Activated CD4-positive, alpha-beta T cell treated with anti-CD3 and anti-CD28 coated beads, Interleukin-2, amount 10 ng/mL, durations not matched to agents 24 days and 14 days (primary cell): ENCODE measurements around the gene CAMKMT. TPM values are rescaled to one million over a fixed set of nuclear protein-coding genes. Genes with fewer than 3 reads are reported as not detected.

Source experiments
- DNase-seq: peaks from one replicate; pipeline ENCODE4 v3.0.0; 2022
- H3K27ac Mint-ChIP-seq: one replicate; pipeline ENCODE4 v1.8.0; 2022; ENCODE audit warnings: mild to moderate bottlenecking, mixed read lengths
- H3K27me3 Mint-ChIP-seq: one replicate; pipeline ENCODE4 v1.8.0; 2022; ENCODE audit warnings: mixed read lengths
- H3K36me3 Mint-ChIP-seq: one replicate; pipeline ENCODE4 v1.8.0; 2022; ENCODE audit warnings: low read depth, mild to moderate bottlenecking, mixed read lengths
- H3K4me1 Mint-ChIP-seq: one replicate; pipeline ENCODE4 v1.8.0; 2021; ENCODE audit warnings: mixed read lengths
- H3K4me3 Mint-ChIP-seq: one replicate; pipeline ENCODE4 v1.8.0; 2022; ENCODE audit warnings: mild to moderate bottlenecking, moderate library complexity, mixed read lengths
- H3K9me3 Mint-ChIP-seq: one replicate; pipeline ENCODE4 v1.8.0; 2021; ENCODE audit warnings: mixed read lengths
- intact Hi-C: fragments of 100-400 bp; cut with micrococcal nuclease; formaldehyde crosslinking; loops from one replicate; pipeline ENCODE4 v1.15.1; 2023
- total RNA-seq: library from RNA; stranded (reverse); gene quantifications from 2 replicates; pipeline ENCODE4 v1.2.3, GENCODE V29; 2022

The CAMKMT gene
- total RNA-seq, 1 donor from 2014 or later, result 16.2 TPM

- no peaks in the 10 kb centered on the region for H3K4me1 Mint-ChIP-seq
- no peak overlapping the region for H3K4me3 Mint-ChIP-seq
- H3K36me3 Mint-ChIP-seq, result no peaks in the 10 kb centered on the region
- intact Hi-C loops, result no loop called here
- H3K27ac Mint-ChIP-seq, result no peak overlapping the region
- H3K9me3 Mint-ChIP-seq, result no peaks in the 10 kb centered on the region
- H3K27me3 Mint-ChIP-seq, result no peaks in the 10 kb centered on the region
- no peak for DNase-seq
Observed at GRCh38 chr2:44746856-44747615, 385.3 kb downstream of the CAMKMT start.

- intact Hi-C loops, result no loop called here
- Mint-ChIP-seq H3K4me3 (no peak overlapping the region), H3K27ac (no peak overlapping the region), H3K9me3 (no peaks in the 10 kb centered on the region), H3K36me3 (no peaks in the 10 kb centered on the region), H3K27me3 (no peaks in the 10 kb centered on the region), H3K4me1 (no peaks in the 10 kb centered on the region)
- DNase-seq, result no peak
Observed at GRCh38 chr2:44747794-44748193, 386.0 kb downstream of the CAMKMT start.

GRCh38 chr2:44751754-44752479 lies 390.2 kb downstream of the CAMKMT start:
- DNase-seq, result no peak
- H3K27me3 Mint-ChIP-seq, result no peaks in the 10 kb centered on the region
- H3K4me3 Mint-ChIP-seq, result no peak overlapping the region
- H3K27ac Mint-ChIP-seq, result no peak overlapping the region
- intact Hi-C loops, result no loop called here
- H3K9me3 Mint-ChIP-seq, result no peaks in the 10 kb centered on the region
- peaks cover 3% of the 10 kb centered on the region for H3K4me1 Mint-ChIP-seq
- no peaks in the 10 kb centered on the region for H3K36me3 Mint-ChIP-seq

- Mint-ChIP-seq H3K9me3 (no peaks in the 10 kb centered on the region), H3K27ac (no peak overlapping the region), H3K4me1 (peaks cover 3% of the 10 kb centered on the region), H3K4me3 (no peak overlapping the region), H3K27me3 (no peaks in the 10 kb centered on the region), H3K36me3 (no peaks in the 10 kb centered on the region)
- DNase-seq, result no peak
- intact Hi-C loops, result no loop called here
Observed at GRCh38 chr2:44752761-44753160, 391.0 kb downstream of the CAMKMT start.

GRCh38 chr2:44753552-44754285 lies 392.0 kb downstream of the CAMKMT start:
- no peak overlapping the region for H3K27ac Mint-ChIP-seq
- H3K4me3 Mint-ChIP-seq, result no peak overlapping the region
- no peaks in the 10 kb centered on the region for H3K27me3 Mint-ChIP-seq
- no peaks in the 10 kb centered on the region for H3K36me3 Mint-ChIP-seq
- peaks cover 3% of the 10 kb centered on the region for H3K4me1 Mint-ChIP-seq
- no peaks in the 10 kb centered on the region for H3K9me3 Mint-ChIP-seq
- no peak for DNase-seq
- intact Hi-C loops, result no loop called here

- intact Hi-C loops, result no loop called here
- Mint-ChIP-seq H3K4me1 (peaks cover under 1% of the 10 kb centered on the region), H3K36me3 (no peaks in the 10 kb centered on the region), H3K27ac (no peak overlapping the region), H3K27me3 (no peaks in the 10 kb centered on the region), H3K4me3 (no peak overlapping the region), H3K9me3 (no peaks in the 10 kb centered on the region)
- no peak for DNase-seq
Observed at GRCh38 chr2:44758591-44758990, 396.8 kb downstream of the CAMKMT start.

- Mint-ChIP-seq H3K4me1 (no peaks in the 10 kb centered on the region), H3K9me3 (no peaks in the 10 kb centered on the region), H3K4me3 (no peak overlapping the region), H3K27ac (no peak overlapping the region), H3K36me3 (no peaks in the 10 kb centered on the region), H3K27me3 (no peaks in the 10 kb centered on the region)
- intact Hi-C loops, result no loop called here
- no peak for DNase-seq
Observed at GRCh38 chr2:44759823-44760222, 398.1 kb downstream of the CAMKMT start.

- DNase-seq, result no peak
- H3K9me3 Mint-ChIP-seq, result no peaks in the 10 kb centered on the region
- intact Hi-C loops, result no loop called here
- peaks cover 3% of the 10 kb centered on the region for H3K4me1 Mint-ChIP-seq
- H3K36me3 Mint-ChIP-seq, result no peaks in the 10 kb centered on the region
- H3K27me3 Mint-ChIP-seq, result peaks cover 13% of the 10 kb centered on the region
- no peak overlapping the region for H3K27ac Mint-ChIP-seq
- no peak overlapping the region for H3K4me3 Mint-ChIP-seq
Observed at GRCh38 chr2:44763275-44763782, 401.6 kb downstream of the CAMKMT start.

GRCh38 chr2:44766220-44766619 lies 404.5 kb downstream of the CAMKMT start:
- peaks cover 28% of the 10 kb centered on the region for H3K27me3 Mint-ChIP-seq
- no peaks in the 10 kb centered on the region for H3K9me3 Mint-ChIP-seq
- peaks cover 3% of the 10 kb centered on the region for H3K4me1 Mint-ChIP-seq
- H3K27ac Mint-ChIP-seq, result no peak overlapping the region
- no peaks in the 10 kb centered on the region for H3K36me3 Mint-ChIP-seq
- DNase-seq, result no peak
- H3K4me3 Mint-ChIP-seq, result no peak overlapping the region
- intact Hi-C loops, result no loop called here

GRCh38 chr2:44766777-44767176 lies 405.0 kb downstream of the CAMKMT start:
- intact Hi-C loops, result no loop called here
- Mint-ChIP-seq H3K9me3 (no peaks in the 10 kb centered on the region), H3K27me3 (peaks cover 28% of the 10 kb centered on the region)

GRCh38 chr2:44767691-44768090 lies 405.9 kb downstream of the CAMKMT start:
- H3K4me3 Mint-ChIP-seq, result no peak overlapping the region

More at GRCh38 chr2:44766777-44767176, 405.0 kb downstream of the CAMKMT start:
- H3K4me1 Mint-ChIP-seq, result peaks cover 3% of the 10 kb centered on the region
- H3K4me3 Mint-ChIP-seq, result no peak overlapping the region
- no peak for DNase-seq
- H3K36me3 Mint-ChIP-seq, result no peaks in the 10 kb centered on the region
- H3K27ac Mint-ChIP-seq, result no peak overlapping the region

GRCh38 chr2:44768438-44769236 lies 406.9 kb downstream of the CAMKMT start:
- Mint-ChIP-seq H3K27me3 (peaks cover 29% of the 10 kb centered on the region), H3K27ac (no peak overlapping the region)

More at GRCh38 chr2:44767691-44768090, 405.9 kb downstream of the CAMKMT start:
- intact Hi-C loops, result no loop called here
- no peak overlapping the region for H3K27ac Mint-ChIP-seq
- no peaks in the 10 kb centered on the region for H3K9me3 Mint-ChIP-seq
- H3K36me3 Mint-ChIP-seq, result no peaks in the 10 kb centered on the region
- no peak for DNase-seq
- peaks cover 29% of the 10 kb centered on the region for H3K27me3 Mint-ChIP-seq
- peaks cover 3% of the 10 kb centered on the region for H3K4me1 Mint-ChIP-seq

GRCh38 chr2:44769349-44770011 lies 407.7 kb downstream of the CAMKMT start:
- peaks cover 29% of the 10 kb centered on the region for H3K27me3 Mint-ChIP-seq
- H3K4me3 Mint-ChIP-seq, result no peak overlapping the region
- no peaks in the 10 kb centered on the region for H3K9me3 Mint-ChIP-seq
- DNase-seq, result no peak
- H3K36me3 Mint-ChIP-seq, result no peaks in the 10 kb centered on the region
- intact Hi-C loops, result no loop called here
- H3K4me1 Mint-ChIP-seq, result peaks cover 3% of the 10 kb centered on the region
- H3K27ac Mint-ChIP-seq, result no peak overlapping the region

More at GRCh38 chr2:44768438-44769236, 406.9 kb downstream of the CAMKMT start:
- Mint-ChIP-seq H3K4me1 (peaks cover 3% of the 10 kb centered on the region), H3K4me3 (no peak overlapping the region), H3K36me3 (no peaks in the 10 kb centered on the region), H3K9me3 (no peaks in the 10 kb centered on the region)
- no peak for DNase-seq
- intact Hi-C loops, result no loop called here
